NCI-H446 treated with DMSO at 0.1 percent for 48 hours (cell line): ENCODE results near the gene SDC4.

Experiments used
- DNase-seq: peaks from one replicate; lab custom pipeline; 2025; lab: John Stamatoyannopoulos, UW

SDC4 gene, protein sequence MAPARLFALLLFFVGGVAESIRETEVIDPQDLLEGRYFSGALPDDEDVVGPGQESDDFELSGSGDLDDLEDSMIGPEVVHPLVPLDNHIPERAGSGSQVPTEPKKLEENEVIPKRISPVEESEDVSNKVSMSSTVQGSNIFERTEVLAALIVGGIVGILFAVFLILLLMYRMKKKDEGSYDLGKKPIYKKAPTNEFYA

DNA sequence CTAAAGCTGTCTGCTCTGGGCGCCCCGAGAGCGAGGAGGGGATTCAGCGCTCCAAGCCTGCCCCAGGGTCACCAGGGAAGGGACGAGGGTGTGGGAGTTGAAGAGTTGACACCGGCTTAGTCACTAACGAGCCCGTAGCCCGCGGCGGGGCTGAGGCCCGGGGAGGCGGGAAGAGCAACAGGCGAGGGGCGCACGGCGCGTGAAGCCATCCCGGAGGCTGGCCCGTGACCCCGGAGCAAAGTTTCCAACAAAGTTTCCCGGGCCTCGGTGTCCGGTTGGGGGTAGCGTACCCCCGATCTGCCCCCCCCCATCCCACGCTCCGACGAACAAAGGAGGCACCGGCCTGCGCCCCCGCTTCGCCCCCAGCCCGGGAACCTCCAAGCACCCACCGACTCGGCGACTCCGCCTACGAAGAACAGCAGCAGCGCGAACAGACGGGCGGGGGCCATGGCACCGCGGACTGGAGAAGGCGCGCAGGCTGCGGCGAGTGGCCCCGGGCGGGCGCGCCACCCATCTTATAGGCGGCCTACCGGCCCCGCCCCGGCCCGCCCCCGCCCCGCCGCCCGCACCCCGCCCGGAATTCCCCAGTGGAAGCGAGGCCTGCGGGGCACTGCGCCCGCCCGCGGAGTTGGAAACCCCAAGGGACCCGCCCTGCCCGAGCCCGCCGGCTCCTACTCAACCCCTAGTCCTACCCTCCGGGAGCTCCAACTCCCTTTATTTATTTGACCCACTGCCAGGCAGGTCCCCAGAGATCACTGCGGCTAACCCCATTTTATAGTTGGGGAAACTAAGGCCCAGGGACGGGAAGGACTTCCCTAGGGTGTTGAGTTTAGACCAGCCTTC, at the start of gene SDC4:
SDC4 (minus strand) TSS at position 489 of the 843 bp plus-strand sequence; CDS start at position 449, 40 bp downstream.
- DNase-seq: no peak

DNA sequence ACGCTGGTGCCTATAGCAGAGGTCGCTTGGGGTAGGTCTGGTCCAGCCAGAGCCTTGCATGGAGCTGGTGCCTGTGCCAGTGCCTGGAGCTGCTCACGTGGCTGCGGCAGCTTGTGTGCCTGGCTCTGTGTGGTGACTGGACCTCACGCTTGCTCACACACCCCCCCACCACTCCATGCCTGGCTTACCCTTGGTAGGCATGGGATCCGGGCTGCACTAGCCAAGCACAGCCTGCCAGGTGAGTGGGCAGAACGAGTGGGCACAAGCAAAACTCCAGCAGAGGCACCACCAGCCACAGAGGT, 46.8 kb upstream of the SDC4 start:
- DNase-seq: no peak

DNA sequence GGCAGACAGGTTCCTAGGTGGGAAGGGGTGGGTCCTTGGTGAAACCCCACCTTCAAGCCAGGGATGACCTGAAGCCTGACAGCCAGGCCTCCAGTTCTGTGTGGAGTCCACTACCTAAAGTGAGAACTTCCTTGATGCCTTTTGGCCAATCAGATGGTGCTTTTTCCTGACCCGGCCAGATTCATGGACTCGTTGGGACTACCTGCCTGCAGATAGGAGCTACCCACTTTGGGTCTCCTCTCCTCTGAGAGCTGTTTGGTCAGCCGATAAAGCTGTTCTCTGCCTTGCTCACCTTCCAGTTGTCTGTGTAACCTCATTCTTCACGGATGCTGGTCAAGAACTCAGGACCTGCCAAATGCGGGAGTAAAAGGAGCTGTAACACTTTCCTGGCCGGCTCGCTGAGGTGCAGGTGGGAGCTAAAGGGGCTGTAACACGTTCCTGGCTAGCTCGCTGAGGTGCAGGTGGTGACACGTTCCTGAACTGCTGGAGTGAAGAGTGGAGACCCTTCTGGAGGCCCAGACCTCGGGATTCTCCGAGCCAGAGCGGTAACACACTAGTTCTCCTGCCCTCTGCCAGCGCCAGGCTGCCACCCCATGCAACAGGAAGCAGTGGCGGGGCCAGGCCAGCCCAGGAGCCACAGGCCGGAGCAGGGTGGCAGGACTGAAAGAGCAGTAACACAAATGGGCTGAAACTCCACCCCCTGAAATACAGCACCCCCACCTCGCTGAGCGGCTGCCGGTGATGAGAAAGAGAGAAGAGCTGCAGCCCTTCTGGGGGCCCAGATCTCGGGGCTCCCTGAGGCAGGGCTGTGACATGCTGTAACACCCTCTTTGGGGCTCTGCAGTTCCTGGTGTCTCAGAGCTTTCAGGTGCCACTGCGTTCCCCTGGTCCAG, 46.2 kb upstream of the SDC4 start:
- no peak for DNase-seq

DNA sequence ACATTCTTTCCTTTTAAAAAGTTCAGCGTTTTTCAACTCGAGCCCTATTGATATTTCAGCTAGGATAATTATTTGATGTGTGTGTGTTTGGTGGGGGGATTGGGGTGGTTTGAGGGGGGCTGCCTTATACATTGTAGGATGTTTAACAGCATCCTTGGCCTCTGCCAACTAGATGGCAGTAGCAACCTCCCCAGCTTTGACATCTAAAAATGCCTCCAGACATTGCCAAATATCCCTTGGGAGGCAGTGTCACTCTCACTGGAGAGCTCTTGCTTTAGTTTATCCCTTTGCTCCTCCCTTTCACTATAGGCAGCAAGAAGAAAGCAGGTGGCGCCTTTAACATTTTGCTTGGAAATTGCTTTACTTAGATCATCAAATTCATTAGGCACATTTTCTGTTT, 44.5 kb upstream of the SDC4 start:
- no peak for DNase-seq

DNA sequence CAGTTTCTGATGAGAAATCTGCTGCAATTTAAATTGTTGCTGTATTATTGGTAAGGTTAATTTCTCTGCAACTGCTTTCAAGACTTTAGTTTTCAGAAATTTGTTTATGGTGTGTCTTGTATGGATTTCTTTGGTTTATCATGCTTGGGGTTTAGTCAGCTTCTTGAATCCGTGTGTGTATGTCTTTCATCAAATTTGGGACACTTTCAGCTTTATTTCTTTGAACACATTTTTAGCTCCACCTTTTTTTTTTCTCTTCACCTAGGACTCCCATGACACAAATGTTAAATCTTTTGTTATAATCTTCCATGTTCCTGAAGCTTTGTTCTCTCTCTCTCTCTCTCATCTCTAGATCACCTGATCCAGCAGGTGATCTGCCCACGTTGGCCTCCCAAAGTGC, 43.3 kb upstream of the SDC4 start:
- no peak for DNase-seq

DNA sequence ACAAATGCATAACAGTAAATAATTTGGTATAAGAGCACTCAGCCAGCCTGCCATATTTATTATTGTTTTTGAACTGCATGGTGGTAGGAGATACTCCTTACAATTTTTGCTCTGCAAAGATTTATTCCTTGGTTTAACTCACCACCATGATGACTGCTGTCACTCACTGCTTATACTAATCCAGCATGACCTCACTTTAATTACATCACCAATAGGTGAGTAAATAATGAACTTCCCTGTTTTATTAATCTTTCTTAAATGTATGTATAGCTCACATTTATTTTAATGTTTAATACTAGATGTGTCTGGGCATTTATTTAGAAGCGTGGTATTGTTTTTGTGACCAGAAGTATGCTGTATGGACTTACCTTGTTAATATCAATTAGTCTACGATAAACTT, 42.7 kb upstream of the SDC4 start:
- DNase-seq: no peak

DNA sequence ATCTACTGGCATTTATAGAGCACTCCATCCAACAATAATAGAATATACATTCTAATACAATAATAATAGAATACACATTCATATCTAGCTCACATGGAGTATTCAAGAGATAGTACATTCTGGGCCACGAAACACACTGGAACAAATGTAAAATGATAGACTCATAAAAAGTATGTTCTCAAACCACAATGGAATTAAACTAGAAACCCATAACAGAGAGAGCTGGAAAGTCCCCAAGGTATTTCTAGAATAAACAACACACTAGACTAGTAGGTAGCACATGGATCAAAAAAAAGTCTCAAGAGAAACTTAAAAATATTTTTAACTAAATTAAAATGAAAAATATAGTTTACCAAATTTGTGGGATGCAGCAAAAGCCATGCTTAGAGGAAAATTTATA, 39.0 kb upstream of the SDC4 start:
- no peak for DNase-seq

DNA sequence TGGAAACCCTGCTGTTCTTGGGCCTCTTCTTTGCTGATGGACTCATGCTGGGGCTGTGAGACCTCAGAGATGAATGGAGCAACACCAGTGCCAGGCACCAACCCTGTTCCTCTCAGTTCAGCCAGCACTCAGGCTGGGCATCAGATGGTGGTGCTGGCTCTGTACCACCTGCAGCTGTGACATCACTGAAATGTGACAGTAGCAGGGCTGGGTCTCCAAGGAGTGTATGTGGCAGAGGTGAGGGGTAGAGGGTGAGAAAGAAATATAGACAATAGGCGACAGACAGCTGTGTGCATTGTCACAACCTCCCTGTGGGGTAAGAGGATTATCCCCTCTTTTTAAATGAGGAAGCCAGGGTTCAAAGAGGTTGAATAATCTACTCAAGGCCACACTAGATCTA, 30.0 kb upstream of the SDC4 start, which contains the start of gene TP53TG5:
TP53TG5 (minus strand) TSS at position 135 of the 400 bp plus-strand sequence; CDS start at position 46, 89 bp downstream.
- no peak for DNase-seq

DNA sequence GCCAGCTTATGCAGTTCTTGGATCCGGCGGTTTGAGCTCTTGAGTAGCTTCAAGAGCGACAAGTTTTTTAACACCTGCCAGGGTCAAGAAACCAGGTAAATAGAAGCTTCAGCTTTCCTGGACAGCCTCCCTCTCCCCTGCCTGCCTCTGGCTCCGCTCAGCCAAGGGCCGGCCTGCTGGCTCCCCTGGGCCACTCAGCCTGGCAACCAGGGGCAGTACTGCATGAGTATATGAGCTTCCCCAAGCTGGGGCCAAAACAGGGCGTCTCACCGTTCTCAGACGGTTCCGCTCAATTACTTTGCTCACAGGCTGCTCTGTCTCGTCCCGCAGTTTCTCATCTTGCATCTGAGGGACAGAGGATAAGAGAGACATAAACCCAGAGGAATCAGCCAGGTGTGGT, 29.0 kb upstream of the SDC4 start:
- no peak for DNase-seq

DNA sequence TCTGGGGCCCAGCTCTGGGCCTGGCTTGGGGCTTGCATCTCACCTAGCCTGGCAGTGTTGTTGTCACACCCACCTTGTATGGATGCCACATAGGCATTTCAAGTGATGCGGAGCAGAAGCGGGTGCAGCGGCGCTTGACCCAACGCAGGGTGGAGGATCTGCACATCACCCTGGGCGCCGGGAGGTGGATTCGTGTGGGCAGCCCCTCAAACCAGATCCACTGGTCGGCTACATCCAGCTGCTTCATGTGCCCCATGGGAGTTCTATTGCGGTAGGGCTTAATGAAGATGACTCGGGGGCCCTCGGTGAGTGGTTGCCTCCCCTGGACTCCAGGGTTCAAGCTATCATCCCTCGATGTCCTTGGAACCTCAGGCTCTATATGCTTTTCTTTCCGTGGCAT, 26.7 kb upstream of the SDC4 start:
- DNase-seq: no peak

DNA sequence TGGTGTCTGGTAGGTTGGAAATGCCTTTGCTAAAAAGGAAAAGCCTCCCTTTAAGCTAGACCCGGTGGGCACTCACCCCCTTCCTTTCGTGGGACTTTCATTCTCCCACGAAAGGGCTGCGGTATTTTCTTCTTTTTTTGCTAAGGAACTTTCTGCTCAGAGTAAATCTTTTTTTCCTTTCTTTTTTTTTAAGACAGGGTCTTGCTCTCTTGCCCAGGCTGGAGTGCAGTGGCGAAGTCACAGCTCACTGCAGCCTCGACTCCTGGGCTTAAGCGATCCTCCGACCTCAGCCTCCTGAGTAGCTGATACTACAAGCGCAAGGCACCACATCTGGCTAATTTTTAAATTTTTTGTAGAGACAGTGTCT, 25.9 kb upstream of the SDC4 start:
- no peak for DNase-seq

DNA sequence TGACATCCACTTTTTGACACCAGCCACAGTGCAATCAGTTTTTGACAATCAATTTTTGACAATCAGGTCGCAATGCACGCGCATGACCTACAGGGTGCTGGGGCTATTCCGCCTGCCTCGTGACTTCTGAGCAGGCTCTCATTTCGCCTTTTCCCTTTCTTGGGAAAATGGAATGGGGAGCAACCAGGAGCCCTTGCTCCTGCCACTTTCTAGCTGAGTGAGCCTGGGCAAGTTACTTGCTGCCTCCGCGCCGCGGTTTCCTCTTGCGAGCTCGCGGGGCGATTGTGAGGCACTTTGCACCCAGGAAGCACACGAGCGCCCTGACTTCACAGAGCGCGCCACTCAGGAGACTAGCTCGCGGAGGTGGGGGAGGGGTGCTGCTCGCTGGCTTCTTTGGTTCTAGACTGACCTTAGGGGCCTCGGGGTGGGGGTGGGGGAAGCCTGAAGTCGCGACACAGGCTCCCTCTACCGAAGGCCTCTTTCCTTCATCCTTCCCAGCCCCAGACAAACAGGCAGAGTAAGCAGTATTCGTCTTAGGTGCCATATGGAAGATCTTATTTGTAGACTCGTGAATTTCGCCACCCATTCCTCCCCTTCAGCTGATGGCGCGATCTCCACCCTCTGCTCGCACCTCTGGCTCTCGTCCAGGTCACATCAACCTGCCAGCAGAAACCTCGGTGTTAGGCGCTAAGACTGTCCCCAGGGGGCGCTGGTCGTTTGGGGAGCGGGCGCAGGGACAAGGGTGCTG, 25.3 kb upstream of the SDC4 start:
- DNase-seq: no peak

DNA sequence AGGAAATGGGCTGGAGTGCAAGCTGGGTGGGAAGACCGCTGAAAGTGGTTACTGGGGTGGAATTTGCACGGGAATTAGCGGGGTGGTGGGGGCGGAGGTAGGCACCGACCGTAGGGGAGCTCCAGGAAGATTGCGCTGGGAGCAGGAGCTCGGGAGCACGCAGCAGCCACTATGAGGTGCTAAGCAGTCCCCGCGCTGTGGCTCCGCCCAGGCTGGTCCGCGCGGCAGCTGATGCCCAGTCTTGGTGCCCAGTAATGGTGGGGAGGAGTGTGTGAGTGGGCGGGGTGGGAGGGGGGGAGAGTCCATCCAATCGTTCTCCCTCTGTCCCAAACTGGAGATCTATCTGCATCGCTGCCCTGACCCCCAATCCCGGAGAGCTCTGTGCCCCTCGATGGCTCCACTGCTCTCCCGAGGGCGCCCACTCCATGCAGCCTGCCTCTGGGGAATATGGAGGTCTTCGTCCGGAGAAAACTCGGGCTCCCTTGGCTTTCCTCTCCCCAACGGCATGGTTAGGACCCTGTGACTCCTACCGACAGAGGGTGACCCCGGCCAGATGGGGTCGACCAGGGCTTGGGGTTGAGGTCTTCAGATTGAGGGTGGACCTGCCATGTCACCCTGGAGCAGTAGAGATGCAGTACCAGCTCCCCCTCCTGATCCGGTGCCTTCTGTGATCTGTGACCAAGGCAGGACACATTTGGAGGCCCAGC, 24.6 kb upstream of the SDC4 start:
- DNase-seq: no peak

DNA sequence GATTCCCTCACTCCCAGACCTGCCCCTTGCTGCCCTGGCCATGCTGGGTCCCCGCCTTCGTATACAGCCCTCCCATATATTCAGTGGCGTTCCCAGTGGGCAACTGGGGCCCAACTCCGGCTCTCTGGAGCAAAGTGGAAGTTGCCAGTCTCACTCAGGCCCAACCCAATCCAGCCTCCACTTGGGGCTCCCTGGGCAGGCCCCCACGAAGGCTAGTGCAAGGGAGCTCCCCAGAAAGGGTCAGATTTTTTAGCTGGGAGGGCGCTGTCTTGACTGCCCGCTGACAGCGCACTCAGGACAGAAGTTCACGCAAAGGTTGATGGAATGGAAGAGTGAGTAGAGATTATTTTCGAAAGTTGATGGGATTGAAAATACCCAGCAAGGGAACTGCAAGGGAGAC, 24.0 kb upstream of the SDC4 start:
- no peak for DNase-seq

DNA sequence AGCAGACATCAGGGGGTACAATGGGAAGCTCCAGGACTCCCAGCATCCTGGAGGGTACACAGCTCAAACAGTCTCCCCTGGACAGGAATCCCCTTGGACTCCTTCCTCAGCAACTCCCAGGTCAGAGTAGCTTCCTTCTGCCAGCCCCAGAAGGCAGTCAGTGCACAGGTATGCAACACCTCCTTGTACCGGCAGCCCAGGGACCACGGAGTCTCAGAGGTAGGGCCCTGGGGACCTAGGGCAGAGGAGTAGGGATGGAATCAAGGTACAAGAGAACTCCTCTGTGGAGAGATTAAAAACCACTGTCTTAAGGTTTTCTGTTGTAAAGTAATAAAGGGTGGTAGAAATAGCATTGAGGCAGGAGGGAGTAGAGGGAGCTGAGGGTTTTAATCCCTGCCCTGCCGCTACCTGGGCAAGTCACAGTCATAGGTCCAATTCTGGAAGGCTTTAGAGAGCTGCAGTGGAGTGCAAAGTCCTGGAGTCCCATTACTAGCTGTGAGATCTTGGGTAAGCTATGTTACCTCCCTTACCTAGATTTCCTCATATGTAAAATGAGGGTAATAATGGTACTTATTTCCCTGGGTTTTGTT, 22.4 kb upstream of the SDC4 start:
- no peak for DNase-seq

DNA sequence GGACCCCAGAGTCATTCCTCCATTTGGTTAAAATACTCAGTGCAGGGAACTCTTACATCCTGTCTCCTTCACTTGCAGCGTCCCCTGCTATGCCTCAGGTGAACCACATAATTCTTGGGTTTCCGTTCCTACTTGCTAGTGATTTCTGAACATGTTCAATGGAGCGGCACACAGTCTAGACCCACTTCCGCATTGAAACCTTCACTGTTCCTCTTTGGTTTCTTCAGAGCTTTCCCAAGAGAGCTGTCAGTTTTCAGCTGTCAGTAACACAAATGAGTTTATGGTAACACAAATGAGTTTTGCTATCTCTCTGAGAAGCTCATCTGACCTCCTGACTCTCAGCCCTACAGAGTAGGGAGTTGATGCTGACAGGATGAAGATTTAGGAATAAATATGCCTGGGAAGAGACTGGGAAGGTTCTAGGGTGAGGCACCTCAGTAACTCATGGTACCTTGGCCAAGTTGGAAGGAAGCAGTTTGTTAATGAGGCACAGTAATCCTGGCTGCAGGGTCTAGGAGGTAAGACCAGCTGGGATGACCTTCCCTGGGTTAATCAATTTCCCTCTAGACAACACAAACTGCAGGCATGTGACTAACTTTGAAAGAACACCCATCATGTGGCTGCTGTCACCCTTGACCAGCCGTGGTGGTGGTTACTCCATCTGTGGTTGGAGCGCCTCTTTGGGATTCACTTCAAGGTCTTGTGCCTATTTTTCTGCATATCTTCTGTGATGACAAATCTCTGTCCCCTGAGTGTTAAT, 20.2 kb upstream of the SDC4 start:
- DNase-seq: no peak

DNA sequence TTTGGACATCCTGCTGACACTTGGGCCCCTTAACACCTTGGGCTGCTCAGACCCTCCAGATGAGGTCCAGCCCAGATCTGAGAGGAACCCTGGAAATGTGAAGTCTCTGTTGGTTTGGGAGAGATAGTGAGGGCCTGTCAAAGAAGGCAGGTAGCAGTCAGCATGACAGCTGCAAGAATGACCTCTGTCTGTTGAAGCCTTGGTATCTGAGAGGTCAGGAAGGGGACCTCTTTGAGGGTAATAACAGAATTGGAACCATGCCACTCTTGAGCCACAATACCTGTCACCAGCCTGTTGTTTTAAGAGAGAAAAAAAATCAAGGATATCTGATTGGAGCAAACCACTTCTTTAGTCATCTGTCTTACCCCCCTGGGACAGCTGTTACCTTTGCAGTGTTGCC, 18.9 kb upstream of the SDC4 start:
- DNase-seq: no peak

DNA sequence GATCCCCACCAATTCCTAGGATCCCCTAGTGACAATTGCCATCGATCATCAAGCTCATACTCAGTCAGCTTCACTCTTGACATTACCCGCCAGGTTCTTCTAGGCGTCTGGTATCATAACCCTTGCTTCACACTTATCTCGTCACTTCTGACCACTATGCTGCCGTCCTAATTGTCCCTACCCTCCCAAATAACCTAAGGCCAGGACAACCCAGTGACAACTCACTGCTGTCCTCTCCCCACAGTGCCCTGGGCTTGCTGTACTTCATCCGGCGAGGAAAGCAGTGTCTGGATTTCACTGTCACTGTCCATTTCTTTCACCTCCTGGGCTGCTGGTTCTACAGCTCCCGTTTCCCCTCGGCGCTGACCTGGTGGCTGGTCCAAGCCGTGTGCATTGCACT, 18.4 kb upstream of the SDC4 start:
- DNase-seq: no peak

DNA sequence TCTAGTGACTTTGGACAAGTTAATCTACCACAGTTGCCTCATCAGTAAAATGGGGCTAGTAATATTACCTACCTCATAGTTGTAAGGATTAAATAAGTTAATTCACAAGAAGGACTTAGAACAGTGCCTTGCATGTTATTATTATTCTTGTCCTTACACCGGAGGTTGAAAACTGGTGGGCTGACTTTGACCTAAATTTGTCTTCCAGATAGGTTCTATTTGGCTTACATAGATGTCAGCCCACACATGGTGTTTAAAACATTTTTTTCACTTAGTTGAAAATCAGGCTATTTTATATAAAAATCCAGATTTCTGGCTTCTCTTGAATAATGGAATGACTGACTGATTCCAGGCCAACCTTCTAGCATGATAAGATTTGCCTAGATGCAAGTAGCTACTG, 18.0 kb upstream of the SDC4 start:
- no peak for DNase-seq

DNA sequence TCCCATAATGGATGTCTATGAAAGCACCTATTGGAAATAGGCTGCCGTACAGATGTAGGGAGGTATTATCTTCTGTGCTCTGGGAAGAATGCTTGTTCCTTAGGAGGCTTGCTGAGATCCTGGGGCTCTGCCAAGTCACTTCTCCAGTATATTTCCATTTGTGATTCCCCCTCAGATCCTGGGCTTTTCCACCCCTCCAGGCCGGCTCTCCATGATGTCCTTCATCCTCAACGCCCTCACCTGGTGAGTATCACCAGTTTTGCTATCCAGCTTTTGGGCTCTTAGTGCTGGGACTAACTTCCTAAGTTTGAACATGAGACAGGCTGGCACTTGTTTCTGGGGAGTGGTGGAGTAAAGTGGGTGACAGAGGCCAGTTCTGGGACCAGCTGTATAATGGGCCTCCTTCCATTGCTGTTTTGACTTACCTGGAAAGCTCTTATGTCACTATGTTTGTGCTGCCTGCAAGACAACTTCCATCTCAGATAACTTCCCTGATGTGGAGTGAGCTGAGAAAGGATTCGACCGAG, 17.3 kb upstream of the SDC4 start:
- DNase-seq: no peak
